ENCODE data around the gene HSBP1L1. TPM values are rescaled to one million over a fixed set of nuclear protein-coding genes. Genes with fewer than 3 reads are reported as not detected.
"Not testable (repeated sequence)": the region's sequence is repeated elsewhere in the genome, so short reads cannot be mapped to it uniquely, and the experiment has no call there.

The HSBP1L1 gene
- total RNA-seq, 2 experiments from 2014 or later = 1.1 to 5.0 TPM

- no peaks in the 10 kb centered on the region for H3K27me3 Mint-ChIP-seq
Measured at GRCh38 chr18:80006724-80007123, 42.3 kb downstream of the HSBP1L1 start.

DNA sequence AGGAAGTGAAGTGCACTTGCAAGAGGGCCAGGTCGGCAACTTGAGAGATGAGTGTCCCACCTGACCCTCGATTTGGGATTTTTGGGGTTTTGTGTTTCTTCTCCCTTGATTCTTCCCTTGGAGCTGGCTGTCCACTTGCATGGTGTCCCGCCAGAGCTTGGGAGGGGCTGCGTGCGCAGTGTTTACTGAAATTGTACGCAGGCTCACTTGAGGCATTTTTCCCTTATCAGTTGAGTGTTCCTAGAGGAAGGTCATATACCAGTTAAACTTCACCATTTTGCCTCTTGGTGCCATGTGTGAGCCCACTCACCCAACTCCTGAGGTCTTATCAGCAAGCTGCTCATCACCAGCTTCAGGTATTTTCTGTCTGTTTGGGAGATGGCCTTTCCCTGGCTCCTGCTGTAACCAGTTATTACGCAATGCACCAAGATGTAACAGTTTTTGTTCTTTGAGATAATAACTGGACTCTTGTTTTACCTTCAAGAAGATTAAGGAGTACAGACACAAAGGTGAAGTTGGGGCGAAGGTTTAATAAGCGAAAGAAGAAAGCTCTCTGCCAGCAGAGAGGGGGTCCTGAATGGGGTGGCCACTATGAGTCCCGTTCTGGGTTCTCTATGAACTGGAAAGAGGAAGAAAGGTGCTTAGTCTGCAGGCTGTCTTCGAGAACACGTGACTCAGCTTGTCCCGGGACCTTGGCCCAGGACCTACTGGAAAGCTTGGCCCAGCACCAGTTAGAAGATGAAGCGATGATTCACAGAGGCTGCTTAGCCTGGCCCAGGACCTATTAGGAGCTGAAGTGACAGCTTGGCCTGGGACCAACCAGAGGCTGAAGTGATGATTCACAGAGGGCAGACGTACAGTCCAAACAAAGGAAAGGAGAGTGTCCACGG is 45.5 kb downstream of the HSBP1L1 start:
- no peak overlapping the region for H3K4me3 Mint-ChIP-seq
- H3K9me3 Mint-ChIP-seq (ENCODE audit: low read depth) = peaks cover 5% of the 10 kb centered on the region
- H3K36me3 Mint-ChIP-seq = no peaks in the 10 kb centered on the region
- H3K4me1 Mint-ChIP-seq = no peaks in the 10 kb centered on the region
- no peaks in the 10 kb centered on the region for H3K27me3 Mint-ChIP-seq
- CTCF ChIA-PET = no interaction called here
- DNase-seq (no peak), ATAC-seq (no peak)
- H3K27ac Mint-ChIP-seq = no peak overlapping the region

More at GRCh38 chr18:80006724-80007123, 42.3 kb downstream of the HSBP1L1 start:
- no peak overlapping the region for H3K27ac Mint-ChIP-seq
- DNase-seq = no peak
- H3K36me3 Mint-ChIP-seq = no peaks in the 10 kb centered on the region
- no peak overlapping the region for H3K4me3 Mint-ChIP-seq
- peaks cover 5% of the 10 kb centered on the region for H3K9me3 Mint-ChIP-seq (ENCODE audit: low read depth)
- H3K4me1 Mint-ChIP-seq = no peaks in the 10 kb centered on the region
- ATAC-seq = no peak
- CTCF ChIA-PET = no interaction called here

- H3K27ac Mint-ChIP-seq = no peak overlapping the region
- no peaks in the 10 kb centered on the region for H3K36me3 Mint-ChIP-seq
- no peaks in the 10 kb centered on the region for H3K4me1 Mint-ChIP-seq
- no peaks in the 10 kb centered on the region for H3K27me3 Mint-ChIP-seq
- no peak overlapping the region for H3K4me3 Mint-ChIP-seq
- ATAC-seq (no peak), DNase-seq (no peak)
- CTCF ChIA-PET = no interaction called here
- peaks cover 5% of the 10 kb centered on the region for H3K9me3 Mint-ChIP-seq (ENCODE audit: low read depth)
Measured at GRCh38 chr18:80010551-80010906, 46.1 kb downstream of the HSBP1L1 start.

DNA sequence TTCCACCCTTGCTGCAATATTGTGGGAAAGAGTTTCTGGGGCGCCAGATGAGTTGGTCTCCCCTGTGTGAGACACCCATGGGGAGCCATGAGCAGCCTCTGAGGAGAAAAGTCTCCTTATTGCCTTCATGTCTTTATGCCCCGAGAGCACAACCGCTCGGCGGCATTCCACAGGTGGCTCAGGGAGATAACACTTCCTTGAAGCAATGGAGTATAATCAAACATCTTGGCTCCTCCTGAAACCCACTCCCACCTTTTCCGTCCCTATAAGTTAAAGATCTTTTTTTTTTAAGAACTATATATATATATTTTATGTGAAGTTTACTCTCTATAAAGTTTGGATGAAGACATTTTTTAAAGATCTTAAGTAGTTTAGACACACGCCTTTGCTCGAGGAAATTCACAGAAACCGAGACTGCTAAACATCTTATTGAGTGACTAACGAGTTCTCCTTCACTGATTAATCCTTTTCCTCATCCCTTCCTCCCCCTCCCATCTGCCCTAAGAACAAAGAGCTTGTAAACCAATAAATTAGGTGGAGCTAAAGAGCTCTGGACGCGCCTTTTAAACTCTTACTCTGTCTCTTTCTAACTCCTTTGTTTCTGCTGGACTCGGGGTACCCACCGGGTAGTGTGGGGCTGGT is 47.2 kb downstream of the HSBP1L1 start:
- not testable (repeated sequence) for H3K27ac Mint-ChIP-seq, H3K36me3 Mint-ChIP-seq, H3K4me1 Mint-ChIP-seq

GRCh38 chr18:80012714-80013113 is 48.3 kb downstream of the HSBP1L1 start:
- no peaks in the 10 kb centered on the region for H3K27me3 Mint-ChIP-seq
- no peak overlapping the region for H3K27ac Mint-ChIP-seq
- no peaks in the 10 kb centered on the region for H3K36me3 Mint-ChIP-seq
- no peak for ATAC-seq
- peaks cover 5% of the 10 kb centered on the region for H3K9me3 Mint-ChIP-seq (ENCODE audit: low read depth)
- no peaks in the 10 kb centered on the region for H3K4me1 Mint-ChIP-seq
- H3K4me3 Mint-ChIP-seq = no peak overlapping the region
- DNase-seq = no peak
- CTCF ChIA-PET = no interaction called here

More for the DNA sequence above, 47.2 kb downstream of the HSBP1L1 start:
- H3K4me3 Mint-ChIP-seq; H3K9me3 Mint-ChIP-seq (ENCODE audit: low read depth); H3K27me3 Mint-ChIP-seq; DNase-seq; ATAC-seq; CTCF ChIA-PET: not testable (repeated sequence)

Other genes with a start within 250 kb of the HSBP1L1 start
- gene KCNG2, start 166.7 kb upstream of the HSBP1L1 start, total RNA-seq = not detected
- 10 to 100 TPM; 23.4 TPM for gene SLC66A2, start 13.0 kb upstream of the HSBP1L1 start, total RNA-seq
- 100 to 1,000 TPM; 140 to 151 TPM for gene TXNL4A, start 23.9 kb downstream of the HSBP1L1 start, total RNA-seq
- 10 to 100 TPM; 24.2 to 28.6 TPM for gene RBFA, start 69.8 kb downstream of the HSBP1L1 start, total RNA-seq
- gene ADNP2, start 144.6 kb downstream of the HSBP1L1 start, total RNA-seq = 10 to 100 TPM; 23.2 to 27.1 TPM